GM13977 (cell line): Measurements from ENCODE around the gene POLR3A.

Experiments used
- DNase-seq: peaks from one replicate; pipeline ENCODE4 v3.0.0; 2012; ENCODE audit warnings: low spot score
- in situ Hi-C: fragments of 300-500 bp; cut with MboI; formaldehyde crosslinking; loops from one replicate; pipeline ENCODE4 v1.12.0; 2022; ENCODE audit warnings: low sequenced_read_pairs, low pct_unique_long_range_greater_than_20kb, mixed read lengths, inconsistent platforms; ENCODE audit not compliant: unreplicated experiment
- TF ChIP-seq, protein P1 (sequence below): IDR thresholded peaks from 2 replicates; pipeline ENCODE4 v1.5.1; 2012; ENCODE audit warnings: mild to moderate bottlenecking, control low read depth; ENCODE audit not compliant: insufficient read depth; ENCODE audit errors: extremely low read depth, missing control alignments

The POLR3A gene

DNA sequence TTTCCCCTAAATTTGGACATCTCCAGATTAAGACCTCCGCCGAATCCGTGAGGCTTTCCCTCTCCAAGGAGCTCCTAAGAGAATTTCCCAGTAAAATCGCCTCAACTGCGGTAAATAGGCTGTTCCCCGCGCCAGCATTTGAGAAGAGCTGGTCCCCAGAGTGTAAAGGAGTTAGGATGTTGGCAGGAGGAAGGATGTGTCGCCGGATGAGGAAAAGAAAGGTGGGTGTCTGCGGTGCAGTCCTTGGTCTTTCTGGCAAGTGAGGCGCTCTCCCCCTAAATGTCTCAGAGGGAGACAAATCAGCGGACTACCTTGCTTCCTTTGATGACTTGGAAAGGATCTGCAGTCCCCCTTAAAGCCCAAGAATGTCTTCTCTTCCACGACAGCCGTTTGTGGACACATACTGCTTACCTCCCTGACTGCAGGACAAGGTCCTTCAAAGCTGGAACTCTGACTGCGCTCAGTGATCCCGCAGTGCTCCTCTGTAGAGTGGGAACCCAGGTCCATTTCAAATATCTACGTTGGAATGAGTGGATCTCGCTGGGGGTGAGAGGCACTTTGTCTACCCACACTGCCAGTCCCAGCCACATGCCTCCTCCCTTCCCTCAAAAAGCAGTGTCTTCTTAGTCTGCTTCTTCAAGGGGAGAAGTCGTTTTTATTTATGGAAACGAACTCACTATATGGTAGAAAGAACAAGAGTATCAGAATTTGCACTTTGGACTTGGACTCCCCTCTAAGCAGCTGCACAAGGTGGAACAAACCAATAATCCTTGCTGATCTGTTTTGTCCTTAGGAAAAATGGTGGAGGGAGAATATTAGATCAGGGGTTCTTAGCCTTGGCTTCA, 101.7 kb downstream of the POLR3A start:
- DNase-seq, result no peak
- in situ Hi-C loops, result no loop called here
- TF ChIP-seq, protein P1, sequence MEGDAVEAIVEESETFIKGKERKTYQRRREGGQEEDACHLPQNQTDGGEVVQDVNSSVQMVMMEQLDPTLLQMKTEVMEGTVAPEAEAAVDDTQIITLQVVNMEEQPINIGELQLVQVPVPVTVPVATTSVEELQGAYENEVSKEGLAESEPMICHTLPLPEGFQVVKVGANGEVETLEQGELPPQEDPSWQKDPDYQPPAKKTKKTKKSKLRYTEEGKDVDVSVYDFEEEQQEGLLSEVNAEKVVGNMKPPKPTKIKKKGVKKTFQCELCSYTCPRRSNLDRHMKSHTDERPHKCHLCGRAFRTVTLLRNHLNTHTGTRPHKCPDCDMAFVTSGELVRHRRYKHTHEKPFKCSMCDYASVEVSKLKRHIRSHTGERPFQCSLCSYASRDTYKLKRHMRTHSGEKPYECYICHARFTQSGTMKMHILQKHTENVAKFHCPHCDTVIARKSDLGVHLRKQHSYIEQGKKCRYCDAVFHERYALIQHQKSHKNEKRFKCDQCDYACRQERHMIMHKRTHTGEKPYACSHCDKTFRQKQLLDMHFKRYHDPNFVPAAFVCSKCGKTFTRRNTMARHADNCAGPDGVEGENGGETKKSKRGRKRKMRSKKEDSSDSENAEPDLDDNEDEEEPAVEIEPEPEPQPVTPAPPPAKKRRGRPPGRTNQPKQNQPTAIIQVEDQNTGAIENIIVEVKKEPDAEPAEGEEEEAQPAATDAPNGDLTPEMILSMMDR, result no peak

DNA sequence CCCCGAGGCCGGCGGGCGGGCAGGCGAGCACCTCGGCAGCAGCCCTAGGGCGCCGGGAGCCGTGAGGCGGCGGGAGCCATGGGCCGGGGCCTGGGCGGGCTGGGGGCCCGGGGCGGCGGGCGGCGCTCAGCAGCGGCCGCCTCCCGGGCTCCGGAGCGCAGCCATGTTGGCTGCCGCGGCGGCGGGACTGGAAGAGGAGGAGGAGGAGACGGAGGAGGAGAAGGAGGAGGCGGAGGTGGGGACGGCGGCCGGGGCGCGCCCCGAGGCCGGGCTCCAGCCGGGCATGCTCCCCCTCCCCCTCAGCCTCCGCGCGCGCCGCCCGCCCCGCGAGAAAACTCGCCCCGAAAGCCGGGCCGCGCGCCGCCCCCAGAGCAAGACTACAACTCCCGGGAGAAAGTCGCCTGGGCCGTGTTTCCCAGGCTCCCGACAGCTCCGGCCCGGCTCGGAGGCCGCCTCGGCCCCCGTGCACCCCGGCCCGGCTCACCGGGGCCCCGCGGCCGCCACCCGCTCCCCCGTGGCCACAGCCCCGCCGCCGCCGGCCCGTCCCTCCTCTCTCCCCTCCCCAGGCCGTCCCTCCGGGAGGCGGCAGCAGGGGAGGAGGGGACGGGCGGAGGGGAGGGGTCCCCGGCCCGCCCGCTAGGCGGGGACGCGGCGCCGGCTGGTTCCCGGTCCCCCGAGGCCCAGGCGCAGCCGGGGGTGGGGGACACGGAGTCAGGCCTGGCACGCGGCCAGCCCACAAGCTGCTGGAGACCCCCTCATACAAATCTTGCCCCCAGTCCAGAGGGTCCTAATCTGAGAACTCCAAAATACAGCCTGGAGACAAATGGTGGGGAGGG, 102.5 kb downstream of the POLR3A start, which contains the start of gene DLG5:
DLG5 (minus strand) TSS at position 190 of the 836 bp plus-strand sequence. CDS start 235 bp downstream, outside the sequence.
- in situ Hi-C loops, result no loop called here
- peak; percentile 77 for DNase-seq
- TF ChIP-seq, protein P1, result no peak

DNA sequence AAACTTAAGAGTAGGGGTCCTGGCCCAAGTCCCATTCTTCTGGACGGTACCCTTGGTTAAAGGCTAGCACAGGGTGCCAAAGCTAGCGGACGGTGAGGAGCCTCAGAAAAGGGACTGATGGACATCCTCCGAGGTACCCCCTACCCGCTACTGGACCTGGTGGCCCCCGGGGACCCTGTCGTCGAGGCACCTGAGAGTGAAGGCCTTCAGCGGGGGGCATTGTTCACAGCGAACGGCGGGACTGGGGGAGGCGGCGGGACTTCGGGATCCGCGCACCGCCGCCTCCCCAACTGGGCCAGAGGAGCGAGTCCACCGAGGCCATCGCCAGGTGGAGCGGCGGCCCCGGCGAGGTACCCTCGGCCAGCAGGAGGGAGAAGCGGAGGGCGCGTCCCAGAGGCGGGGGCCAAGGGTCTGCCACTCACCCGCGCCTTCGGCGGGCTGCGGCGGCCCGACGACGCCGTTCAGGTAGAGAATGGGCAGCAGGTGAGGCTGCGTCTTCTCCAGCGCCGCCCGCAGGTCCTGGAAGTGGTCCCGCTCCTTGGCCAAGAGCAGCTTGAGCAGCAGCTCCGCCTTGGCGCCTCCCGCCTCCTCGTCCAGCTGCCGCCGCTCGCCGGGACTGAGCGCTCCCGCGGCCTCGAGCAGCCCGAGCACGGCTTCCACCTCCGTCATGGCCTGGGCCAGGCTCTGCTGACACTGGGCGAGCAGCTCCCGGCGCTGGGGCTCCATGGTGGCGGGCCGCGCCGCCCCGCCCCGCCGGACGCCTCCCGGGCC, 103.3 kb downstream of the POLR3A start:
- DNase-seq, result peak; percentile 73
- TF ChIP-seq, protein P1, result no peak
- in situ Hi-C loops, result no loop called here

DNA sequence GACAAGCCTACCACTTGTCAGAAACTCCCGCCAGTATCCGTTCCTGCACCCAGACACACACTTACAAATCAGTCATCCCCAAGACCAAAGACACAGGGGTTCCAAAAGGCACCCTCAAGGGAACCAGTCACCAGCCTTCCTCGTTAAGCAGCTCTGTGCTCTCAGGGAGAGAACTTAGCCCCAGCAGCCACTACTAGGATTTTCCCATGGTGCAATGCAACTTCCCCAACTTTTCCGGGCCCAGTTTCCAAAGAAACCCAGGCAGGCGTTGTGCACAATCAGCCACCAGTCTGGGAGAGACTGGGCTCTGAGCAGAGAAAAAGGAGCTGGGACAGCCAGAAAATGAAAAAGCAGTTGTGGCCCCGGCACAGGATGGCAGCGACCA, 103.9 kb downstream of the POLR3A start:
- in situ Hi-C loops, result no loop called here
- TF ChIP-seq, protein P1, result no peak
- DNase-seq, result no peak

DNA sequence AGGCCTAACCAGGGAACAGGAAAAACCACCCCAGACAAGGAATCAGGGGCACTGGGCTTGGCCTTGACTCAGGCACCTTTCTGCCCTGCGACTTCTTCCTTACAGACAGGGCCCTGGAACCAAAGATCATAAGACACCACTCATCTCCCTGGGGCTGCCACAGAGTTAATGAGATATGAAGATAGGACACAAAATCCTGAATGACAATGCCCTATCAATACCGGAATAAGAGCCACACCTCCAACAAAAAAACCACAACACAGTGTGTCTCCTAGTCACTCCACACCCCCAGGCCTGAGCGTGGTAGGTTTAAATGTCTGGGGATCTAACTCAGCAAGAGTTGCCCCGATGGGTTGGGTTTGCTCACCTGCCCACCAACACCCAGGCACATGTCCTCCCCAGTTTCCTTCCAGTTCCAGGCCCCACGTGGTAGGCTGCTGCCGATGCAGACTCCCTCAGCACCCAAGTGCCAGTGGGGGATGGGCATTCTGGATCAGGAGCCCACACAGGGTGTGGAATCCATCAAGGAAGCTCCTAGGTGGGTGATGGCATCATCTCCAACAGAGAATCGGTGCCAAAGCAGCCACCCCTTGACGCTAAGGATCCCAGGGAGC, 106.6 kb downstream of the POLR3A start:
- no peak for DNase-seq
- TF ChIP-seq, protein P1, result no peak
- in situ Hi-C loops, result no loop called here

DNA sequence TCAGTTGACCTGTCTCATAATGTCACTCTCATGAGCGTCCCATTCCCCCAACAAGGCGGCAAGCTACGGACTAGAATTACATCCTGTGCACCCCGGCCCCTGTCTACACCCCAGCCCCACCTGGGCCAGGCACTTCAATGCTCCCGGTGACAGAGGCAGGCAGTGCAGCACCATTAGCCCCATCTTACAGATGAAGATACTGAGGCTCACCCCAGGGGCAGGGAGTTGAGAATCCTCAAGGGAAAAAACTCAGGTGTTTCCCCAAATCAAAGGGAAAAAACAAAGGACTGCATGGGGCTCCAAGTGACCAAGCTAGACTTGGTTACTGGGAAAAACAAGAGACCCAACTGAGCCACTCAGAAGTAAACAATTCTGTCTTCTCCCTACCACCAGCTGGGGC, 107.3 kb downstream of the POLR3A start:
- TF ChIP-seq, protein P1, result no peak
- no peak for DNase-seq
- in situ Hi-C loops, result no loop called here
